GM13976 (cell line): Measurements from ENCODE around the gene AGAP1.

Source experiments
- DNase-seq: peaks from one replicate; pipeline ENCODE4 v3.0.0; 2012; ENCODE audit warnings: low spot score
- in situ Hi-C: fragments of 300-500 bp; cut with MboI; formaldehyde crosslinking; loops from one replicate; pipeline ENCODE4 v1.12.0; 2022; ENCODE audit warnings: low sequenced_read_pairs, mixed read lengths, inconsistent platforms; ENCODE audit not compliant: unreplicated experiment
- TF ChIP-seq, protein P1 (sequence below): IDR thresholded peaks from 2 replicates; pipeline ENCODE4 v1.5.1; 2012; ENCODE audit warnings: borderline replicate concordance, mild to moderate bottlenecking; ENCODE audit not compliant: insufficient read depth; ENCODE audit errors: extremely low read depth, missing control alignments, control extremely low read depth

Gene AGAP1

DNA sequence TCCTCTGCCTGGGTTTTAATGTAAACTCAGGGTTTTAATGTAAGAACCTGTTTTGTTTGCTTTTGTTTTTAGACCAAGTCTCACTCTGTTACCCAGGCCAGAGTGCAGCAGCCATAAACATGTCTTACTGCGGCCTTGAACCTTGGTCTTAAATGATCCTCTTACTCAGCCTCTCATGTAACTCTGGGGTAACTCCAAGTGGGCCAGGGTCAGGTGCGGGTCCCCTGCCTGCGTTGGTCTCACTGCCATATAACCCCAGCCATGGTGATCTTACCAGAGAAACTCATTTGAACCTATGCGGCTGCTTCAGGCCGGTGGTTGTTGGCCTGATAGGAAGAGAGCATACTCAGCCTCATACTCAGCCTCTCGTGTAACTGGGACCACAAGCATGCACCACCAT is 89.3 kb downstream of the AGAP1 start:
- no peak for DNase-seq
- TF ChIP-seq, protein P1, sequence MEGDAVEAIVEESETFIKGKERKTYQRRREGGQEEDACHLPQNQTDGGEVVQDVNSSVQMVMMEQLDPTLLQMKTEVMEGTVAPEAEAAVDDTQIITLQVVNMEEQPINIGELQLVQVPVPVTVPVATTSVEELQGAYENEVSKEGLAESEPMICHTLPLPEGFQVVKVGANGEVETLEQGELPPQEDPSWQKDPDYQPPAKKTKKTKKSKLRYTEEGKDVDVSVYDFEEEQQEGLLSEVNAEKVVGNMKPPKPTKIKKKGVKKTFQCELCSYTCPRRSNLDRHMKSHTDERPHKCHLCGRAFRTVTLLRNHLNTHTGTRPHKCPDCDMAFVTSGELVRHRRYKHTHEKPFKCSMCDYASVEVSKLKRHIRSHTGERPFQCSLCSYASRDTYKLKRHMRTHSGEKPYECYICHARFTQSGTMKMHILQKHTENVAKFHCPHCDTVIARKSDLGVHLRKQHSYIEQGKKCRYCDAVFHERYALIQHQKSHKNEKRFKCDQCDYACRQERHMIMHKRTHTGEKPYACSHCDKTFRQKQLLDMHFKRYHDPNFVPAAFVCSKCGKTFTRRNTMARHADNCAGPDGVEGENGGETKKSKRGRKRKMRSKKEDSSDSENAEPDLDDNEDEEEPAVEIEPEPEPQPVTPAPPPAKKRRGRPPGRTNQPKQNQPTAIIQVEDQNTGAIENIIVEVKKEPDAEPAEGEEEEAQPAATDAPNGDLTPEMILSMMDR, result no peak
- in situ Hi-C loops, result loop anchor here (10.0 kb wide), 1 partner anchor 448 kb away; no protein-coding TSS in a partner anchor

GRCh38 chr2:235583925-235584637 is 90.2 kb downstream of the AGAP1 start:
- TF ChIP-seq, protein P1, result no peak
- in situ Hi-C loops, result loop anchor here (10.0 kb wide), 1 partner anchor 449 kb away; no protein-coding TSS in a partner anchor
- DNase-seq, result no peak

- TF ChIP-seq, protein P1, result no peak
- in situ Hi-C loops, result loop anchor here (10.0 kb wide), 1 partner anchor 450 kb away; no protein-coding TSS in a partner anchor
- no peak for DNase-seq
These were observed 90.8 kb downstream of the AGAP1 start for GRCh38 chr2:235584638-235585007.

DNA sequence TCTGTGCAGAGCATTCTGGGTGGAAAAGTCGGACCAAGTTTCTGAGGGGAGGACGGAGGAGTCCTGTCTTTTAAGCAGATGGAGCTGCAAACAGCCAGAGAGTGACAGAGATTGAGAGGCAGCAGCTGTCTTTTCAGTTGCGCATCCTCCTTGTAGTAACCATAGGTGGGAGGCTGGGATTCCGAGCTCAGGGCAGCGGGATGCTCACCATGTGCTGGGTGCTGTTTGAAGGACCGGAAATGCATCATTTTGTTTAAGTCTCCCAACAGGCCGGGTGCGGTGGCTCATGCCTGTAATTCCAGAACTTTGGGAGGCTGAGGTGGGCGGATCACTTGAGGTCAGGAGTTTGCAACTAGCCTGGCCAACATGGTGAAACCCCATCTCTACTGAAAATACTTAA is 93.4 kb downstream of the AGAP1 start:
- TF ChIP-seq, protein P1, result no peak
- DNase-seq, result no peak
- in situ Hi-C loops, result loop anchor here (10.0 kb wide), 1 partner anchor 452 kb away; no protein-coding TSS in a partner anchor

DNA sequence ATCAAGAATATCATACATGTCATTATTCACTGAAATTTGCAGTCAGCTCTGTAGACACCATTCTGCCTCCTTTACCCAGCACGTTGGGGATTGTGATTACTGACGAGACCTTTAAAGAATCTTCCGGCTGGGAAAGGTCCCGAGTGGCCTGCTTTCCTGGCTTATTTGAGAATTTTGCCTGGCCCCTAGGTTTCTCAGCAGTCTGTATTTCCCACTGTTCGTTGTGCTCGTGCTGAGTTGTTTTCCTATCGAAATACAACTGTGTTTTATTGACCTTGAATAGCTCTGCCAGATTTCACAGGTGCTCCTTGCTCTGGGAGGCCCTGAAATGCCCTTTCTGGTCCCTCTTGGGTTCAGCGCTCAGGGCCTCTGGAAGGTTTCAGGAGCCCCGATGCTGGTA is 94.9 kb downstream of the AGAP1 start:
- in situ Hi-C loops, result loop anchor here (10.0 kb wide), 1 partner anchor 454 kb away; no protein-coding TSS in a partner anchor
- DNase-seq, result no peak
- TF ChIP-seq, protein P1, result no peak

- DNase-seq, result no peak
- in situ Hi-C loops, result no loop called here
These were observed 97.4 kb downstream of the AGAP1 start for GRCh38 chr2:235591231-235591730.

More at GRCh38 chr2:235591231-235591730, 97.4 kb downstream of the AGAP1 start:
- TF ChIP-seq, protein P1, result no peak
